Measurements from ENCODE around the gene PAXX.
A peak's percentile ranks its signal among the peaks of the same experiment; 100 is the strongest.

Gene PAXX

GRCh38 chr9:136968333-136969127, 23.7 kb upstream of the PAXX start:
- no peak for DNase-seq (ENCODE audit: low spot score)

- DNase-seq (ENCODE audit: low spot score) = no peak
Measured at GRCh38 chr9:136969150-136969549, 23.1 kb upstream of the PAXX start.

GRCh38 chr9:136969774-136970173, 22.4 kb upstream of the PAXX start:
- no peak for DNase-seq (ENCODE audit: low spot score)

- DNase-seq (ENCODE audit: low spot score) = no peak
Measured at GRCh38 chr9:136970361-136970760, 21.9 kb upstream of the PAXX start.

GRCh38 chr9:136971746-136972145, 20.5 kb upstream of the PAXX start:
- DNase-seq (ENCODE audit: low spot score) = no peak

- no peak for DNase-seq (ENCODE audit: low spot score)
Measured at GRCh38 chr9:136972335-136972734, 19.9 kb upstream of the PAXX start.

GRCh38 chr9:136972743-136973142, 19.5 kb upstream of the PAXX start:
- DNase-seq (ENCODE audit: low spot score) = no peak

GRCh38 chr9:136973618-136974617, 18.3 kb upstream of the PAXX start:
- no peak for DNase-seq (ENCODE audit: low spot score)

GRCh38 chr9:136974817-136975535, 17.2 kb upstream of the PAXX start:
- no peak for DNase-seq (ENCODE audit: low spot score)

- DNase-seq (ENCODE audit: low spot score) = no peak
Measured at GRCh38 chr9:136975644-136976043, 16.6 kb upstream of the PAXX start.

GRCh38 chr9:136977223-136977622, 15.0 kb upstream of the PAXX start, which contains the start of gene PTGDS:
Gene PTGDS, plus strand, starts transcription at chr9:136977504. Its CDS starts 75 bp downstream, at chr9:136977579.
- no peak for DNase-seq (ENCODE audit: low spot score)

GRCh38 chr9:136977649-136978072, 14.6 kb upstream of the PAXX start:
- DNase-seq (ENCODE audit: low spot score) = no peak

GRCh38 chr9:136978073-136978864, 14.0 kb upstream of the PAXX start:
- peak; percentile 97 for DNase-seq (ENCODE audit: low spot score)

- no peak for DNase-seq (ENCODE audit: low spot score)
Measured at GRCh38 chr9:136978865-136979544, 13.2 kb upstream of the PAXX start.

- DNase-seq (ENCODE audit: low spot score) = no peak
Measured at GRCh38 chr9:136979769-136980587, 12.2 kb upstream of the PAXX start.

- no peak for DNase-seq (ENCODE audit: low spot score)
Measured at GRCh38 chr9:136980669-136981478, 11.3 kb upstream of the PAXX start.

- no peak for DNase-seq (ENCODE audit: low spot score)
Measured at GRCh38 chr9:136981588-136982231, 10.5 kb upstream of the PAXX start.
